Brain microvascular endothelial cell (primary cell): ENCODE measurements around the gene HAUS6.
A peak's percentile ranks its signal among the peaks of the same experiment; 100 is the strongest.

Source experiments
- DNase-seq: peaks from one replicate; pipeline ENCODE4 v3.0.0-alpha.2; 2020
- H3K27ac ChIP-seq: fragments of 250-450 bp; sonication (Bioruptor Pico); 2 replicates; pipeline ENCODE4 v1.5.1; 2020; ENCODE audit warnings: mild to moderate bottlenecking, moderate library complexity
- H3K27me3 ChIP-seq: fragments of 250-450 bp; sonication (Bioruptor Pico); replicated peaks from 2 replicates; pipeline ENCODE4 v1.5.1; 2020; ENCODE audit warnings: mild to moderate bottlenecking
- H3K36me3 ChIP-seq: fragments of 250-450 bp; sonication (Bioruptor Pico); replicated peaks from 2 replicates; pipeline ENCODE4 v1.5.1; 2020; ENCODE audit warnings: mild to moderate bottlenecking
- H3K4me3 ChIP-seq: 2 replicates; pipeline ENCODE4 v1.5.1; 2011; ENCODE audit warnings: low read depth, mild to moderate bottlenecking, control low read depth, low read length, moderate library complexity
- in situ Hi-C: cut with HindIII; loops from 2 replicates; pipeline ENCODE4 v1.10.0; 2017; ENCODE audit warnings: low sequenced_read_pairs, low pct_ligation_motif_present
- TF ChIP-seq, protein P1 (sequence below): IDR thresholded peaks from 2 replicates; pipeline ENCODE4 v1.5.1; 2011; ENCODE audit warnings: low read depth, mild to moderate bottlenecking, moderate library complexity, low read length, control low read depth, inconsistent platforms; ENCODE audit errors: missing control alignments

The HAUS6 gene

DNA sequence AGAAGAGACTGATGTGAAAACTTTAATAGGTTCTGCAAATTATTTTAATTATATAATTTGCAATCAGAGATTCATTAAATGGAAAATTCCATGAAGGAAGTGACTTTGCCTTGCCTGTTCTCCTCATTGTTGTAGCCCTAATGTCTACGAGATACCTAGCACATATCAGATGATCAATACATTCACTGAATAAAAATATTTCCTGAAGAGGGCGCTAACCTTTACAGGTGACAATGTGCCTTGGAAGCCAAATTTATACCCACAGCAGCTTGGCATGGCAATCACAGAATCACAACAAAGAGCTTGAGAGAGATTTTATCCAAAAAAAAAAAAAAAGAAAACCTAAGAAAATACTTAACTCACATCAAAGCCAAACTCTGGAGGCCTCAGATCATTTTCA lies 17.4 kb downstream of the HAUS6 start:
- no peak for DNase-seq
- no peak overlapping the region for H3K27ac ChIP-seq
- H3K4me3 ChIP-seq = no peak overlapping the region
- no peaks in the 10 kb centered on the region for H3K27me3 ChIP-seq
- TF ChIP-seq, protein P1, sequence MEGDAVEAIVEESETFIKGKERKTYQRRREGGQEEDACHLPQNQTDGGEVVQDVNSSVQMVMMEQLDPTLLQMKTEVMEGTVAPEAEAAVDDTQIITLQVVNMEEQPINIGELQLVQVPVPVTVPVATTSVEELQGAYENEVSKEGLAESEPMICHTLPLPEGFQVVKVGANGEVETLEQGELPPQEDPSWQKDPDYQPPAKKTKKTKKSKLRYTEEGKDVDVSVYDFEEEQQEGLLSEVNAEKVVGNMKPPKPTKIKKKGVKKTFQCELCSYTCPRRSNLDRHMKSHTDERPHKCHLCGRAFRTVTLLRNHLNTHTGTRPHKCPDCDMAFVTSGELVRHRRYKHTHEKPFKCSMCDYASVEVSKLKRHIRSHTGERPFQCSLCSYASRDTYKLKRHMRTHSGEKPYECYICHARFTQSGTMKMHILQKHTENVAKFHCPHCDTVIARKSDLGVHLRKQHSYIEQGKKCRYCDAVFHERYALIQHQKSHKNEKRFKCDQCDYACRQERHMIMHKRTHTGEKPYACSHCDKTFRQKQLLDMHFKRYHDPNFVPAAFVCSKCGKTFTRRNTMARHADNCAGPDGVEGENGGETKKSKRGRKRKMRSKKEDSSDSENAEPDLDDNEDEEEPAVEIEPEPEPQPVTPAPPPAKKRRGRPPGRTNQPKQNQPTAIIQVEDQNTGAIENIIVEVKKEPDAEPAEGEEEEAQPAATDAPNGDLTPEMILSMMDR = peak; percentile 43
- in situ Hi-C loops = no loop called here
- peaks cover 17% of the 10 kb centered on the region for H3K36me3 ChIP-seq

DNA sequence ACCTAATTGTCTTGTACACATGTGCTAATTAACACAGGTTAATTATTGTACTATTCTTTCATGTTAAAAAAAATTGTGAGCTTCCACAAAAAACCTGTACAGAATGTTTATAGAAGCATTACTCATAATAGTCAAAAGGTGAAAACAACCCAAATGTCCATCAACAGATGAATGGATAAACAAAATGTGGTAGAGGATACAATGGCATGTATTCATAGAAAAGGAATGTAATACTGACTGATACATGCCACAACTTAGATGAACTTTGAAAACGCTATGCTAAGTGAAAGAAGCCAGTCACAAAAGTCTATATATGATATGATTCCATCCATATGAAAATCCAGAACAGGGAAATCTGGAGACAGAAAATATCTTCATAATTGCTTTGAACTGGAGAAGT lies 27.9 kb downstream of the HAUS6 start:
- H3K4me3 ChIP-seq = no peak overlapping the region
- H3K27me3 ChIP-seq = no peaks in the 10 kb centered on the region
- H3K36me3 ChIP-seq = peaks cover 18% of the 10 kb centered on the region
- peak overlapping the region; percentile 3 for H3K27ac ChIP-seq
- TF ChIP-seq, protein P1 = no peak
- no peak for DNase-seq
- in situ Hi-C loops = no loop called here

DNA sequence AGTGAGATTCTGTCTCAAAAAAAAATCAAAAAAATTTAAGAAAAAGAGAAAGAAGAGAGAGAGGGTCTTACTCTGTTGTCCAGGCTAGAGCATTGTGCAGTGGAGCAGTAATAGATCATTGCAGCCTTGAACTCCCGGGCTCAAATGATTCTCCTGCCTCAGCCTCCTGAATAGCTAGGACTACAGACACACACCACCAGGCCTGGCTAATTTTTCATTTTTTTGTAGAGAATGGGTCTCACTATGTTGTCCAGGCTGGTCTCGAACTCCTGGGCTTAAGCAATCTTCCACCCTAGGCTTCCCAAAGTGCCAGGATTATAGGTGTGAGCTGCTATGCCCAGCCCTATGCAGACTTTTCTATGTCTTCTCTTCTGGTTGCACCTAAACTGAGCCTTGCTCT lies 28.5 kb downstream of the HAUS6 start:
- TF ChIP-seq, protein P1 = no peak
- no peaks in the 10 kb centered on the region for H3K27me3 ChIP-seq
- no peak overlapping the region for H3K27ac ChIP-seq
- in situ Hi-C loops = no loop called here
- H3K36me3 ChIP-seq = peaks cover 18% of the 10 kb centered on the region
- no peak overlapping the region for H3K4me3 ChIP-seq
- no peak for DNase-seq

DNA sequence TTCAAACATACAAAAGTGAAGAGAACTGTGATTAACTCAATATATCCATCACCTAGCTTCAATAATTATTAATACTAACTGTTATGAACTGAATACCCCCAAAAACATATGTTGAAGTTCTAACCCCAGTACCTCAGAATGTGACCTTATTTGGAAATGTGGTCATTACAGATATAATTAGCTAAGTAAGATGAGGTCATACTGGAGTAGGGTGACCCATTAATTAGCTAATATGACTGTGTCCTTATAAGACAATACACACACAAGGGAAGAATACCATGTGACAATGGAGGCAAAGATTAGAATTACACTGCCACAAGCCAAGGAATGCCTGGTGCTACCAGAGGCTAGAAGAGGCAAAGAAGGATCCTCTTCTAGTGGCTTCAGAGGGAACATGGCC lies 45.7 kb downstream of the HAUS6 start:
- Histone ChIP-seq H3K27me3 (no peaks in the 10 kb centered on the region), H3K4me3 (no peak overlapping the region), H3K27ac (no peak overlapping the region), H3K36me3 (peaks cover 30% of the 10 kb centered on the region)
- no peak for DNase-seq
- TF ChIP-seq, protein P1 = no peak
- in situ Hi-C loops = no loop called here

DNA sequence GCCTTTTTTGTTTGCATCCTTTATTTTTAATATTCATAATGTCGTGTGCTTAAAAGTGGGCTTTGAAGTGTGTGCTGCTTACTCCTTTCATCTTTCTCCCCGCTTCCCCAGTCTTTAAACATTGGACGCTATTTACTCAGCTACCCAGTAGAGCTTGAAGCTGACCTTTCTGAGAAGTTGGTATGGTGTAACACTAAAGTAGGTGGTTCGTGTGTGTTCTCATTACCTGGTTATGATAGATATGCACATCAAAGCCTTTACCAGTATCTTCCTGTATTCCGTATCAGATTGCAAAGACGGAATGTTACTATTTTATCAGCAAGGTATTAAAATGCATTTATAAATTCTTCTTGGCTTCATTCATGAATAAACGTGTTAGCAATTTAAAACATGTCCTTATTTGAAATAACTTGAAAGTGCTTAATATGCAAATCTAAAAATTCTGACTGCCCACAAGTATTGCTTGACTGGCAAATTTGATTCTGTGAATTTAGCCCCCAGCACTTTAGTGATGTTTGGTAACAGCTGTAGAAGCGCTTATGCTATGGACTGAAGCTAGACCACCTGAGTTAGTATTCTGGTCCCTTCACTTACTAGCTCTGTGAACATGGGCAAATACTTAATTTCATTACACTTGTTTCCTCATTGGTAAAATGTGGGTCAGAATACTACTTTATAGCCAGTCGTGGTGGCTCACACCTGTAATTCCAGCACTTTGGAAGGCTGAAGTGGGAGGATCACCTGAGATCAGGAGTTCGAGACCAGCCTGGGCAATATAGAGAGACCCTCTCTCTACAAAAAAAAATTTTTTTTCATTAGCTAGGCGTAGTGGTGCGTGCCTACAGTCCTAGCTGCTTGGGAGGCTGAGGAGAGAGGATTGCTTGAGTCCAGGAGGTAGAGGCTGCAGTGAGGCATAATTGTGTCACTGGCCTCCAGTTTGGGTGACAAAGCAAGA lies 51.8 kb downstream of the HAUS6 start:
- in situ Hi-C loops = no loop called here
- no peaks in the 10 kb centered on the region for H3K36me3 ChIP-seq
- H3K27me3 ChIP-seq = no peaks in the 10 kb centered on the region
- DNase-seq = no peak
- H3K27ac ChIP-seq = no peak overlapping the region
- TF ChIP-seq, protein P1 = no peak
- H3K4me3 ChIP-seq = peak overlapping the region; percentile 92
